Nephron progenitor cell (in vitro differentiated cells): ENCODE data around the gene OPTC.

Source experiments
- DNase-seq: peaks from one replicate; pipeline ENCODE4 v3.0.0; 2021
- H3K27ac Mint-ChIP-seq: 2 replicates; pipeline ENCODE4 v1.8.0; 2021; ENCODE audit warnings: mild to moderate bottlenecking, moderate library complexity, mixed read lengths
- H3K27me3 Mint-ChIP-seq: 2 replicates; pipeline ENCODE4 v1.8.0; 2021; ENCODE audit warnings: mild to moderate bottlenecking, low read depth, mixed read lengths; ENCODE audit not compliant: poor library complexity
- H3K36me3 Mint-ChIP-seq: 2 replicates; pipeline ENCODE4 v1.8.0; 2021; ENCODE audit warnings: low read depth, mixed read lengths
- H3K4me1 Mint-ChIP-seq: 2 replicates; pipeline ENCODE4 v1.8.0; 2021; ENCODE audit warnings: mixed read lengths
- H3K4me3 Mint-ChIP-seq: 2 replicates; pipeline ENCODE4 v1.8.0; 2021; ENCODE audit warnings: mild to moderate bottlenecking, moderate library complexity, mixed read lengths
- H3K9me3 Mint-ChIP-seq: 2 replicates; pipeline ENCODE4 v1.8.0; 2021; ENCODE audit warnings: mild to moderate bottlenecking, moderate library complexity, mixed read lengths
- TF ChIP-seq, protein P1 (sequence below): fragments of 200-600 bp; sonication (generic); IDR thresholded peaks from 2 replicates; pipeline ENCODE4 v1.5.0; 2021; ENCODE audit warnings: antibody characterized with exemption

The OPTC gene

DNA sequence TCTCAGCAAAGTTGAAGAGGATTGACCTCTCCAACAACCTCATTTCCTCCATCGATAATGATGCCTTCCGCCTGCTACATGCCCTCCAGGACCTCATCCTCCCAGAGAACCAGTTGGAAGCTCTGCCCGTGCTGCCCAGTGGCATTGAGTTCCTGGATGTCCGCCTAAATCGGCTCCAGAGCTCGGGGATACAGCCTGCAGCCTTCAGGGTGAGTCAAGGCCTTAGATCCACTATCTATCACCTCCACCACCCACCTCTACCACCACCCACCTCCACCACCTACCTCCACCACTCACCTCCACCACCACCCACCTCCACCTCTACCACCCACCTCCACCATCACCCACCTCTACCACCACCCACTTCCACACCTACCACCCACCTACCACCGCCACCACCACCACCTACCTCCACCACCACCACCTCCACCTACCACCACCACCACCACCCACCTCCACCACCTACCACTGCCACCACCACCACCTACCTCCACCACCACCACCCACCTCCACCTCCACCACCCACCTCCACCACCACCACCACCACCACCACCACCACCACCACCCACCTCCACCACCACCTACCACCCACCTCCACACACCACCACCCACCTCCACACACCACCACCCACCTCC, 5.8 kb downstream of the OPTC start:
- Mint-ChIP-seq H3K27me3 (peaks cover 35% of the 10 kb centered on the region), H3K4me3 (no peak overlapping the region), H3K27ac (peak overlapping the region; percentile 66), H3K9me3 (no peaks in the 10 kb centered on the region), H3K36me3 (no peaks in the 10 kb centered on the region), H3K4me1 (peaks cover 25% of the 10 kb centered on the region)
- TF ChIP-seq, protein P1, sequence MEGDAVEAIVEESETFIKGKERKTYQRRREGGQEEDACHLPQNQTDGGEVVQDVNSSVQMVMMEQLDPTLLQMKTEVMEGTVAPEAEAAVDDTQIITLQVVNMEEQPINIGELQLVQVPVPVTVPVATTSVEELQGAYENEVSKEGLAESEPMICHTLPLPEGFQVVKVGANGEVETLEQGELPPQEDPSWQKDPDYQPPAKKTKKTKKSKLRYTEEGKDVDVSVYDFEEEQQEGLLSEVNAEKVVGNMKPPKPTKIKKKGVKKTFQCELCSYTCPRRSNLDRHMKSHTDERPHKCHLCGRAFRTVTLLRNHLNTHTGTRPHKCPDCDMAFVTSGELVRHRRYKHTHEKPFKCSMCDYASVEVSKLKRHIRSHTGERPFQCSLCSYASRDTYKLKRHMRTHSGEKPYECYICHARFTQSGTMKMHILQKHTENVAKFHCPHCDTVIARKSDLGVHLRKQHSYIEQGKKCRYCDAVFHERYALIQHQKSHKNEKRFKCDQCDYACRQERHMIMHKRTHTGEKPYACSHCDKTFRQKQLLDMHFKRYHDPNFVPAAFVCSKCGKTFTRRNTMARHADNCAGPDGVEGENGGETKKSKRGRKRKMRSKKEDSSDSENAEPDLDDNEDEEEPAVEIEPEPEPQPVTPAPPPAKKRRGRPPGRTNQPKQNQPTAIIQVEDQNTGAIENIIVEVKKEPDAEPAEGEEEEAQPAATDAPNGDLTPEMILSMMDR, result no peak
- DNase-seq, result no peak

DNA sequence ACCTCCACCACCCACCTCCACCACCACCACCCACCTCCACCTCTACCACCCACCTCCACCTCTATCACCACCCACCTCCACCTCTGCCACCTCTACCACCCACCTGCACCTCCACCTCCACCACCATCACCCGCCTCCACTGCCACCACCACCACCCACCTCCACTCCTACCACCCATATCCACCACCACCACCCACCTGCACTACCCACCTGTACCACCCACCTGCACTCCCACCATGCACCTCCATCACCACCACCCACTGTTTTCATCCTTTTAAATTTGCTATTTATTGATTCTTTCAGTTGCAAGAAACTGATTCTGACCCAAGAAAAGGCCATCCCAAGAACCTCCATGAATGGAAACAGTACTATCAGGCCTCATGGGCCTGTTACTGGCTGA, 6.3 kb downstream of the OPTC start:
- no peaks in the 10 kb centered on the region for H3K36me3 Mint-ChIP-seq
- H3K27ac Mint-ChIP-seq, result no peak overlapping the region
- DNase-seq, result no peak
- TF ChIP-seq, protein P1, result no peak
- peaks cover 29% of the 10 kb centered on the region for H3K4me1 Mint-ChIP-seq
- no peak overlapping the region for H3K4me3 Mint-ChIP-seq
- H3K27me3 Mint-ChIP-seq, result peaks cover 37% of the 10 kb centered on the region
- no peaks in the 10 kb centered on the region for H3K9me3 Mint-ChIP-seq

DNA sequence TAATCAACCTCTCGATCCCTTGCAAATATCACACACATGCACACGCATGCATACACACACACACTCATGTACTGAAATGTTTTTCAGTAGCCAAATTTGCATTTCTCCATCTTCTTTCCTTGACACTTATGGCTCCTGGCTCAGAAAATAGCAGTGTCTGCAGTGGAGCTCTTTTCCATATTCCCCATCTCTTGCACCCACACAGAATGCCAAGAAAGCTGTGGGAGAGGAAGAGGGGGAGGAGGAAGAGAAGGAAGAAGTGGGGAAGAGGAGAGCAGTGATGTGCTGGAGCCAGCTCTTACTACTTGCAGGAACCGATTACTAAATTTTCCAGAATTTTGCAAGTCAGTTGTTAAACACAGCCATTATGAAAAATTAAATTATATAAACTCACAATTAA, 9.9 kb downstream of the OPTC start:
- Mint-ChIP-seq H3K36me3 (no peaks in the 10 kb centered on the region), H3K27me3 (peaks cover 23% of the 10 kb centered on the region), H3K9me3 (no peaks in the 10 kb centered on the region), H3K4me3 (no peak overlapping the region), H3K27ac (no peak overlapping the region), H3K4me1 (peaks cover 44% of the 10 kb centered on the region)
- TF ChIP-seq, protein P1, result no peak
- DNase-seq, result no peak

DNA sequence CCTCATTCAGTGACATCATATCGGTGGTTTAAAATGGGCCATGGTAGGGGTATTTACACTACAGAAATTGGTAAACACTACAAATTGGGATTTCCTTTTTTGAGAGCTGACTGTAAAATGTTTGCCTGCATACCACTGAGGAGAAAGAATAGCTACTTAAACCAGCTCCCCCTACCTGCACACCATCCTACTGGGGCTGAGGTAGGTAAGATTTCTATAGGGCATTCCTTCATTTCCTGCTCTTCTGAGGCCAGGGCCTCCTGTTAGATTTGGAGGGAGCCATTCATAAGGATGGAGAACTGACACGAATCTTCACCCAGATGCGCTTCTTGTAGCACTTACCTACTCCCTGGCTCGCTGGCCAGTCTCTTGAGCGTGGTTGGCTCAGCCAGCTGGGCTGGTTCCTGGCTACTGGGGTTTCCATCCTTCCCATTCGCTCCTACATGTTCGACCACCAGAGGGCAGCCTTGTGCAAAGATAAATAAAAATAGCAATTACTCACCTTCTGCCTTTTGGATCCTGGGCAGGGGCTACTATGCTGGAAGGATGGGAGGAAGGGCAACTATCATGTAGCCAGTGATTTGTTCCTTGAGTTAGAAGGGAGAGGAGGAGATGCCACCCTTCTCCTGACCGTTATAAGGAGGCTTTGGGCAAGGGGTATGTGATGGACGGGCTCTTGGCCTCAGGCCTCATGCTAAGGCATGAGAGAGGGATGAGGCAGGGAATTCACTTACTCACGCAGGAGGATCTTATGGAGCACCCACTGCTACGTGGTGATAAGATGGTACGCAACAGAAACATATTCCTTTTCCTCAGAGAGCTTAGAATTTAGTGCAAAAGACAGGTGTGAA, 10.7 kb downstream of the OPTC start:
- TF ChIP-seq, protein P1, result peak; percentile 88
- no peak overlapping the region for H3K27ac Mint-ChIP-seq
- peaks cover 23% of the 10 kb centered on the region for H3K27me3 Mint-ChIP-seq
- no peaks in the 10 kb centered on the region for H3K9me3 Mint-ChIP-seq
- peaks cover 52% of the 10 kb centered on the region for H3K4me1 Mint-ChIP-seq
- no peak overlapping the region for H3K4me3 Mint-ChIP-seq
- no peaks in the 10 kb centered on the region for H3K36me3 Mint-ChIP-seq
- DNase-seq, result peak; percentile 87

DNA sequence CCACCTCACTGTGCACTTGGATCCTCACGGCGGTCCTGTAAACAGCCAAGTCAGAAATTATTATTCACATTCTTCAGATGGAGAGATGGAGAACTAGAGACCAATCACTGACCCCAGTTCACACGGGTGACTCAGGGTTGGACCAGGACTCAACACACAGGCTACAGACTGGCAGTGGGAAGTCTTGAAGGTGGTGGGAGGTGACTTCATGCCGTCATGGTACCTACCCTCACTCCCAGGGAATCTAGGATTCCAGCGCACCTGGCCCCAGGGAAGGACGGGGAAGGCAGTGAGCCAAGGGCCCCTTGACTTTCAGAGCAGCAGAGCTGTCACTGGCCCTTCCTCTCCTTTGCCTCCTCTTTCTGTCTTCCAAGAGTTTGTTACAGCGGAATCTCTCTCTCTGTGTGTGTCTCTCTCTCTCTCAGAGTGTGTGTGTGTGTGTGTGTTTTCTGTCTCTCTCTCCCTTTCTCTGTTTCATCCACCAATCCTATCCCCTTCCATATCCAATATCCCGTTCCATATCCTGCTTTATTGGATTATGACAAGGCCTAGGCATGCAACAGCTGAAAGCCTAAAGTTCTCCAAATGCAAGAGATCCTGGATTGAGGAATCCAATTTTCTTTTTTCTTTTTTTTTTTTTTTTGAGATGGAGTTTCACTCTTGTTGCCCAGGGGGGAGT, 11.7 kb downstream of the OPTC start:
- H3K9me3 Mint-ChIP-seq, result no peaks in the 10 kb centered on the region
- H3K4me1 Mint-ChIP-seq, result peaks cover 60% of the 10 kb centered on the region
- no peaks in the 10 kb centered on the region for H3K36me3 Mint-ChIP-seq
- peaks cover 32% of the 10 kb centered on the region for H3K27me3 Mint-ChIP-seq
- no peak overlapping the region for H3K27ac Mint-ChIP-seq
- TF ChIP-seq, protein P1, result no peak
- no peak overlapping the region for H3K4me3 Mint-ChIP-seq
- no peak for DNase-seq
